HG02588 (cell line): Measurements from ENCODE around the gene MAP6.
"Not testable (repeated sequence)": the region's sequence is repeated elsewhere in the genome, so short reads cannot be mapped to it uniquely, and the experiment has no call there.

ENCODE experiments used
- ATAC-seq: cut with Tn5 transposase; IDR thresholded peaks from one replicate; pipeline ENCODE4 v1.9.1; 2021; ENCODE audit warnings: mild to moderate bottlenecking, moderate library complexity; ENCODE audit not compliant: unreplicated experiment

Gene MAP6

GRCh38 chr11:75668451-75669297, at the start of gene MAP6:
Gene MAP6 (minus strand): TSS chr11:75669038. CDS start chr11:75668369, 669 bp downstream.
- ATAC-seq: no peak

GRCh38 chr11:75717608-75718418, 49.0 kb upstream of the MAP6 start, which contains the start of gene MOGAT2:
Gene MOGAT2 (plus strand): TSS chr11:75717838. CDS start chr11:75717889, 51 bp downstream.
- no peak for ATAC-seq

GRCh38 chr11:75716659-75717058, 47.8 kb upstream of the MAP6 start:
- no peak for ATAC-seq

GRCh38 chr11:75715688-75716087, 46.9 kb upstream of the MAP6 start:
- ATAC-seq: no peak

- ATAC-seq: no peak
Measured at GRCh38 chr11:75714211-75714610, 45.4 kb upstream of the MAP6 start.

- ATAC-seq: peak; percentile 54
Measured at GRCh38 chr11:75706260-75706729, 37.5 kb upstream of the MAP6 start.

- no peak for ATAC-seq
Measured at GRCh38 chr11:75705541-75705940, 36.7 kb upstream of the MAP6 start.

- ATAC-seq: no peak
Measured at GRCh38 chr11:75703695-75704237, 34.9 kb upstream of the MAP6 start.

GRCh38 chr11:75700940-75701339, 32.1 kb upstream of the MAP6 start:
- no peak for ATAC-seq

- ATAC-seq: no peak
Measured at GRCh38 chr11:75697906-75698581, 29.2 kb upstream of the MAP6 start.

- no peak for ATAC-seq
Measured at GRCh38 chr11:75691804-75692203, 23.0 kb upstream of the MAP6 start.

- ATAC-seq: peak; percentile 64
Measured at GRCh38 chr11:75689863-75690609, 21.2 kb upstream of the MAP6 start.

- not testable (repeated sequence) for ATAC-seq
Measured at GRCh38 chr11:75683856-75684255, 15.0 kb upstream of the MAP6 start.

GRCh38 chr11:75679566-75679965, 10.7 kb upstream of the MAP6 start:
- ATAC-seq: no peak

GRCh38 chr11:75678620-75679259, 9.9 kb upstream of the MAP6 start:
- no peak for ATAC-seq

- no peak for ATAC-seq
Measured at GRCh38 chr11:75677909-75678308, 9.1 kb upstream of the MAP6 start.

GRCh38 chr11:75677275-75677674, 8.4 kb upstream of the MAP6 start:
- no peak for ATAC-seq

GRCh38 chr11:75673977-75674582, 5.2 kb upstream of the MAP6 start:
- no peak for ATAC-seq

GRCh38 chr11:75667831-75668450, 897 bp downstream of the MAP6 start:
- no peak for ATAC-seq
